ENCODE data around the gene MLIP. TPM values are rescaled to one million over a fixed set of nuclear protein-coding genes. Genes with fewer than 3 reads are reported as not detected.

Gene MLIP
- 2.7 and 24.1 TPM in 2 replicates for total RNA-seq

GRCh38 chr6:54111341-54112045 lies at the start of gene MLIP:
TSS of gene MLIP (plus strand) at chr6:54111443. CDS start at chr6:54111480, 37 bp downstream.

GRCh38 chr6:54308289-54308985 lies 197.2 kb downstream of the MLIP start, which contains the start of gene TINAG:
TSS of gene TINAG (plus strand) at chr6:54308441. CDS start at chr6:54308551, 110 bp downstream.

Other genes with a start within 250 kb of the MLIP start
- gene TINAG, start 197.0 kb downstream of the MLIP start, total RNA-seq = not detected in 2 replicates

Data from thoracic aorta endothelial cell (primary cell).